Lung microvascular endothelial cell (primary cell): Measurements from ENCODE around the gene PRELID1. TPM values are rescaled to one million over a fixed set of nuclear protein-coding genes. Genes with fewer than 3 reads are reported as not detected.
"Not testable (repeated sequence)": the region's sequence is repeated elsewhere in the genome, so short reads cannot be mapped to it uniquely, and the experiment has no call there.

Experiments
- DNase-seq, 2 donors: peaks; one replicate each; pipeline versions ENCODE4 v3.0.0 to v3.0.0-alpha.2; 2010; ENCODE audit warnings: low read depth in 2 of 2
- total RNA-seq: library from RNA; depleted of rRNA; stranded (reverse); fragments of >200 nt; gene quantifications from 2 replicates; pipeline ENCODE4 v1.2.1, GENCODE V29; 2014

Gene PRELID1
- 109 and 112 TPM in 2 replicates for total RNA-seq

- DNase-seq = peak; percentile 89 to 90
Measured at GRCh38 chr5:177303121-177303924, at the start of gene PRELID1, which contains the start of gene RAB24. Gene PRELID1 (plus strand): TSS chr5:177303799. CDS start chr5:177303986, 187 bp downstream. Gene RAB24 (minus strand): TSS chr5:177303719. CDS start chr5:177303288, 431 bp downstream.

GRCh38 chr5:177256296-177256695, 47.3 kb upstream of the PRELID1 start:
- DNase-seq = no peak

- DNase-seq = not testable (repeated sequence)
Measured at GRCh38 chr5:177258711-177259110, 44.9 kb upstream of the PRELID1 start.

- no peak for DNase-seq
Measured at GRCh38 chr5:177260961-177261360, 42.6 kb upstream of the PRELID1 start.

- DNase-seq = no peak
Measured at GRCh38 chr5:177261510-177261909, 42.1 kb upstream of the PRELID1 start.

- no peak for DNase-seq
Measured at GRCh38 chr5:177264178-177264577, 39.4 kb upstream of the PRELID1 start.

- DNase-seq = no peak
Measured at GRCh38 chr5:177265395-177265794, 38.2 kb upstream of the PRELID1 start.

GRCh38 chr5:177269232-177269895, 34.2 kb upstream of the PRELID1 start:
- no peak for DNase-seq

GRCh38 chr5:177269976-177270375, 33.6 kb upstream of the PRELID1 start:
- DNase-seq = no peak

GRCh38 chr5:177270653-177271052, 32.9 kb upstream of the PRELID1 start:
- no peak for DNase-seq

- DNase-seq = no peak
Measured at GRCh38 chr5:177271113-177271512, 32.5 kb upstream of the PRELID1 start.

GRCh38 chr5:177275883-177276282, 27.7 kb upstream of the PRELID1 start:
- DNase-seq = no peak

- peak; percentile 10 to 59 for DNase-seq
Measured at GRCh38 chr5:177276886-177277285, 26.7 kb upstream of the PRELID1 start.

- DNase-seq = no peak
Measured at GRCh38 chr5:177288191-177288590, 15.4 kb upstream of the PRELID1 start.

- DNase-seq = no peak
Measured at GRCh38 chr5:177290816-177291596, 12.6 kb upstream of the PRELID1 start.

GRCh38 chr5:177291735-177292134, 11.9 kb upstream of the PRELID1 start:
- DNase-seq = no peak

- DNase-seq = no peak
Measured at GRCh38 chr5:177293819-177294581, 9.6 kb upstream of the PRELID1 start.

- no peak for DNase-seq
Measured at GRCh38 chr5:177294632-177295031, 9.0 kb upstream of the PRELID1 start.

GRCh38 chr5:177295924-177296323, 7.7 kb upstream of the PRELID1 start:
- DNase-seq = no peak

- peak; percentile 45 to 48 for DNase-seq
Measured at GRCh38 chr5:177296581-177296980, 7.0 kb upstream of the PRELID1 start.

- DNase-seq = no peak
Measured at GRCh38 chr5:177297922-177298321, 5.7 kb upstream of the PRELID1 start.
